OCI-LY3 (cell line): ENCODE data around the gene INPP5J.

Source experiments
- EZH2phosphoT487 ChIP-seq: fragments of 200-600 bp; shearing (Covaris generic); IDR thresholded peaks from 2 replicates; pipeline ENCODE4 v1.6.1; 2018; ENCODE audit warnings: antibody characterized with exemption, mixed run types, low read depth
- TF ChIP-seq, protein P1 (sequence below): fragments of 200-600, 300-600 bp; sonication (generic); IDR thresholded peaks from 2 replicates; pipeline ENCODE4 v1.5.1; 2014; ENCODE audit warnings: antibody characterized with exemption, low read length, low read depth

DNA sequence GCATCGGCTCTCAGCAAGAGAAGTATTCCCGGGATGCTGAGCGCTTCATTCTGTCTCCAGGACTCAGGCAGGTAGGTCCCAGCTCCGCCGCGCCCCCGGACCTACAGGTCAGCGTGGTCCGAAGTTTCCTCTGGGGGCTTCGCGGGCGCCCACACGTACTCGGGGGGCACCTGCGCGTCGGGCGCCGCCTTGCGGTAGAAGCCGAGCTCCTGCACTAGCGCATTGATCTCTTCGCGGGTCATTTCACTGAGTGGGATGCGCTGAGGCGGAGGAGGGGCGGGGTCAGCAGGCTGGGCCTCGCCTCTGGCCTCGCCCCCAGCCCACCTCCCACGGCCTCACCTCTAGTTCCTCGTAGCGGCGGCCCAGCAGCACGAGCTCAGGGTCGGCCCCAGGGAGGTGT is 17.9 kb upstream of the INPP5J start:
- TF ChIP-seq, protein P1, sequence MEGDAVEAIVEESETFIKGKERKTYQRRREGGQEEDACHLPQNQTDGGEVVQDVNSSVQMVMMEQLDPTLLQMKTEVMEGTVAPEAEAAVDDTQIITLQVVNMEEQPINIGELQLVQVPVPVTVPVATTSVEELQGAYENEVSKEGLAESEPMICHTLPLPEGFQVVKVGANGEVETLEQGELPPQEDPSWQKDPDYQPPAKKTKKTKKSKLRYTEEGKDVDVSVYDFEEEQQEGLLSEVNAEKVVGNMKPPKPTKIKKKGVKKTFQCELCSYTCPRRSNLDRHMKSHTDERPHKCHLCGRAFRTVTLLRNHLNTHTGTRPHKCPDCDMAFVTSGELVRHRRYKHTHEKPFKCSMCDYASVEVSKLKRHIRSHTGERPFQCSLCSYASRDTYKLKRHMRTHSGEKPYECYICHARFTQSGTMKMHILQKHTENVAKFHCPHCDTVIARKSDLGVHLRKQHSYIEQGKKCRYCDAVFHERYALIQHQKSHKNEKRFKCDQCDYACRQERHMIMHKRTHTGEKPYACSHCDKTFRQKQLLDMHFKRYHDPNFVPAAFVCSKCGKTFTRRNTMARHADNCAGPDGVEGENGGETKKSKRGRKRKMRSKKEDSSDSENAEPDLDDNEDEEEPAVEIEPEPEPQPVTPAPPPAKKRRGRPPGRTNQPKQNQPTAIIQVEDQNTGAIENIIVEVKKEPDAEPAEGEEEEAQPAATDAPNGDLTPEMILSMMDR, result no peak
- TF ChIP-seq EZH2phosphoT487, result no peak
